ENCODE measurements around the gene PLPPR5. TPM values are rescaled to one million over a fixed set of nuclear protein-coding genes. Genes with fewer than 3 reads are reported as not detected.
"Not testable (repeated sequence)": the region's sequence is repeated elsewhere in the genome, so short reads cannot be mapped to it uniquely, and the experiment has no call there.

PLPPR5 gene, protein sequence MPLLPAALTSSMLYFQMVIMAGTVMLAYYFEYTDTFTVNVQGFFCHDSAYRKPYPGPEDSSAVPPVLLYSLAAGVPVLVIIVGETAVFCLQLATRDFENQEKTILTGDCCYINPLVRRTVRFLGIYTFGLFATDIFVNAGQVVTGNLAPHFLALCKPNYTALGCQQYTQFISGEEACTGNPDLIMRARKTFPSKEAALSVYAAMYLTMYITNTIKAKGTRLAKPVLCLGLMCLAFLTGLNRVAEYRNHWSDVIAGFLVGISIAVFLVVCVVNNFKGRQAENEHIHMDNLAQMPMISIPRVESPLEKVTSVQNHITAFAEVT
- total RNA-seq, result not detected in 3 replicates
- long read RNA-seq, result 0 reads

DNA sequence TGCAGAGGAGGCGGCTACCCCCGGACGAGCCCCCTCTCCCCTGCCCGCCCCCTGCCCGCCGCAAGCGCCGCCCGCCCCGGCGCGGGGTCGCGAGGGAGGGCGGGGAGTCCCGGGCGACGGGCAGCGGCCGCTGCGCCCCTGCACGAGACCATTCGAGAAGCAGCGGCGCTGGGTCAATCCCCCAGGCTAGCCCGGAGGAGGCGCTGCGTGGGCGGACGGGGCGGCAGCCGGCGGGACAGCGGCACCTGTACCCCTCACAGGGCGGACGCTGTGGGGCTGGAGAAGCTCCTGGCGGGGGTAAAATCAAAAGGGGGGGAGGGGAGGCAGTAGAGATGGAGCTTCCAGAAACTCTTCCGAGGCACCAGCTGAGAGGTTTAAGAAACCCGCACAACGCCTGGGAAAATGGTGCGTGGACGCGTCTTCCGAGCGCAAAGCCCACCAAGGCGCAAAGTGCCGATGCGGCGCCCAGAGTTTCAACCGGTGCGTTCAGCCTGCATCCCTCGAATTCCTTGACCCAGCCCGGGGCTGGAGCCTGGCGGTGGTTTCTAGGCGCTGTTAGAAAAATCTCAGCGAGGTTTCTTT lies at the start of gene PLPPR5:
Gene PLPPR5, minus strand, starts transcription at position 1 of the 582 bp plus-strand sequence. CDS start 190 bp downstream, outside the sequence.
- Mint-ChIP-seq H3K4me3 (ENCODE audit: unreplicated experiment) (peak within 1 kb of the TSS; percentile 58), H3K27ac (ENCODE audit: unreplicated experiment) (no peak within 1 kb of the TSS), H3K9me3 (ENCODE audit: low read depth) (no peaks in the 10 kb centered on the region), H3K27me3 (ENCODE audit: low read depth) (peaks cover 70% of the 10 kb centered on the region), H3K36me3 (ENCODE audit: low read depth) (no peaks in the 10 kb centered on the region), H3K4me1 (ENCODE audit: low read depth) (peaks cover 5% of the 10 kb centered on the region)
- TF ChIP-seq, protein P1, sequence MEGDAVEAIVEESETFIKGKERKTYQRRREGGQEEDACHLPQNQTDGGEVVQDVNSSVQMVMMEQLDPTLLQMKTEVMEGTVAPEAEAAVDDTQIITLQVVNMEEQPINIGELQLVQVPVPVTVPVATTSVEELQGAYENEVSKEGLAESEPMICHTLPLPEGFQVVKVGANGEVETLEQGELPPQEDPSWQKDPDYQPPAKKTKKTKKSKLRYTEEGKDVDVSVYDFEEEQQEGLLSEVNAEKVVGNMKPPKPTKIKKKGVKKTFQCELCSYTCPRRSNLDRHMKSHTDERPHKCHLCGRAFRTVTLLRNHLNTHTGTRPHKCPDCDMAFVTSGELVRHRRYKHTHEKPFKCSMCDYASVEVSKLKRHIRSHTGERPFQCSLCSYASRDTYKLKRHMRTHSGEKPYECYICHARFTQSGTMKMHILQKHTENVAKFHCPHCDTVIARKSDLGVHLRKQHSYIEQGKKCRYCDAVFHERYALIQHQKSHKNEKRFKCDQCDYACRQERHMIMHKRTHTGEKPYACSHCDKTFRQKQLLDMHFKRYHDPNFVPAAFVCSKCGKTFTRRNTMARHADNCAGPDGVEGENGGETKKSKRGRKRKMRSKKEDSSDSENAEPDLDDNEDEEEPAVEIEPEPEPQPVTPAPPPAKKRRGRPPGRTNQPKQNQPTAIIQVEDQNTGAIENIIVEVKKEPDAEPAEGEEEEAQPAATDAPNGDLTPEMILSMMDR (IDR thresholded peaks at IDR 0.05), result peak; percentile 19
- peak; percentile 80 for DNase-seq (ENCODE audit: low spot score)

GRCh38 chr1:99051611-99052283 lies 47.1 kb upstream of the PLPPR5 start:
- Mint-ChIP-seq H3K4me3 (ENCODE audit: unreplicated experiment) (no peak overlapping the region), H3K9me3 (ENCODE audit: low read depth) (peaks cover 8% of the 10 kb centered on the region), H3K27ac (ENCODE audit: unreplicated experiment) (no peak overlapping the region), H3K4me1 (ENCODE audit: low read depth) (no peaks in the 10 kb centered on the region), H3K27me3 (ENCODE audit: low read depth) (peaks cover 15% of the 10 kb centered on the region), H3K36me3 (ENCODE audit: low read depth) (no peaks in the 10 kb centered on the region)
- DNase-seq (ENCODE audit: low spot score), result no peak
- TF ChIP-seq, protein P1 (IDR thresholded peaks at IDR 0.05), result no peak

DNA sequence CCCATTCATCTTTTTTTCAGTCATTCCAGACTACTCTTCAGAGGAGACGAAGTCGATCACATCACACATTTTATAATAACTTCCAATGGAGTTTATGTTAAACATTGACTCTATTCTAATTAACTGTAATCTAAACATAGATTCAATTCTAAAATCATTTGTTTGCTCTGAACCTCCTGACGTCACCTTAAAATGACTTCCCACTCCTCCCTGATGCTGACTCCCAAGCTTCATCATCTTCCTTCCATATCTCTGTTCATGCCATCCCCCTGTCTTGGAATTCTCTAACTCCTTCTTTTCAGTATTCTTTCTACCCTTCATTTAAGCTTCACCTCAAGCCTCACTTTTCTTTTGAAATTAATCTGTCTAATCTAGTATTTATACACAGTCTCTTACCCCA lies 45.1 kb upstream of the PLPPR5 start:
- Mint-ChIP-seq H3K36me3 (ENCODE audit: low read depth) (no peaks in the 10 kb centered on the region), H3K9me3 (ENCODE audit: low read depth) (peaks cover 8% of the 10 kb centered on the region), H3K4me1 (ENCODE audit: low read depth) (no peaks in the 10 kb centered on the region), H3K27me3 (ENCODE audit: low read depth) (peaks cover 8% of the 10 kb centered on the region), H3K27ac (ENCODE audit: unreplicated experiment) (no peak overlapping the region), H3K4me3 (ENCODE audit: unreplicated experiment) (no peak overlapping the region)
- TF ChIP-seq, protein P1 (IDR thresholded peaks at IDR 0.05), result no peak
- no peak for DNase-seq (ENCODE audit: low spot score)

DNA sequence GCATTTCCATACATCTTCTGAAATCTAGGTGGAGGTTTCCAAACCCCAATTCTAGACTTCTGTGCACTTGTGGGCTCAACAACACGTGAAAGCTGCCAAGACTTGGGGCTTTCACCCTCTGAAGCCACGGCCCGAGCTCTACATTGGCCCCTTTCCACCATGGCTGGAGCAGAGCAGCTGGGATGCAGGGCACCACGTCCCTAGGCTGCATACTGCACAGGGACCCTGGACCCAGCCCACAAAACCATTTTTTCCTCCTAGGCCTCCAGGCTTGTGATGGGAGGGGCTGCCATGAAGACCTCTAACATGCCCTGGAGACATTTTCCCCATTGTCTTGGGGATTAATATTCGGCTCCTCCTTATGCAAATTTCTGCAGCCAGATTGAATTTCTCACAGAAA lies 32.1 kb upstream of the PLPPR5 start:
- H3K4me1 Mint-ChIP-seq (ENCODE audit: low read depth); DNase-seq (ENCODE audit: low spot score); H3K27me3 Mint-ChIP-seq (ENCODE audit: low read depth); H3K27ac Mint-ChIP-seq (ENCODE audit: unreplicated experiment); H3K36me3 Mint-ChIP-seq (ENCODE audit: low read depth); H3K4me3 Mint-ChIP-seq (ENCODE audit: unreplicated experiment): not testable (repeated sequence)
- peaks cover 60% of the 10 kb centered on the region for H3K9me3 Mint-ChIP-seq (ENCODE audit: low read depth)

DNA sequence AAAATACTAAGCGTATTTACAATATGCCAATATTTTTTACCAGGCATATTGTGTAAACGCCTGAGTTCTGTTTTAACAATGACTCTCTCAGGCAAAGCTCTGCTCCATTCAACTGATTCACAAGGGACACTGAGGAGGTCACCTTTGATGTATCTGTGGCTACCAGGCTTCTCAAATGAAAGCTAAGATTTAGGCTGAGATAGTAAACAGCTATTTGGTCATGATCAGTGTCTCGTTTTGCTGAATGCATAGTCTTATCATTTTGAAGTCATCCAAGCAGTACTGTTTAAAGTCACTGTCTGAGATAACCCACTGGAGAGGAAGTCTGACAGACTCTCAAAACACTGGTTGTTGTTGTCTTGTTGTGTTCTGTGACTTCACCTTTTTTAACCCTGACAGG lies 13.7 kb upstream of the PLPPR5 start:
- Mint-ChIP-seq H3K9me3 (ENCODE audit: low read depth) (no peaks in the 10 kb centered on the region), H3K27me3 (ENCODE audit: low read depth) (peaks cover 30% of the 10 kb centered on the region), H3K4me1 (ENCODE audit: low read depth) (no peaks in the 10 kb centered on the region), H3K27ac (ENCODE audit: unreplicated experiment) (no peak overlapping the region), H3K4me3 (ENCODE audit: unreplicated experiment) (no peak overlapping the region), H3K36me3 (ENCODE audit: low read depth) (no peaks in the 10 kb centered on the region)
- no peak for DNase-seq (ENCODE audit: low spot score)
- TF ChIP-seq, protein P1 (IDR thresholded peaks at IDR 0.05), result no peak
